NCI-H1694 treated with DMSO at 0.1 percent for 48 hours (cell line): Measurements from ENCODE around the gene ASB15.
"Not testable (repeated sequence)": the region's sequence is repeated elsewhere in the genome, so short reads cannot be mapped to it uniquely, and the experiment has no call there.

Source experiments
- DNase-seq: peaks from one replicate; lab custom pipeline; 2025; lab: John Stamatoyannopoulos, UW

ASB15 gene

DNA sequence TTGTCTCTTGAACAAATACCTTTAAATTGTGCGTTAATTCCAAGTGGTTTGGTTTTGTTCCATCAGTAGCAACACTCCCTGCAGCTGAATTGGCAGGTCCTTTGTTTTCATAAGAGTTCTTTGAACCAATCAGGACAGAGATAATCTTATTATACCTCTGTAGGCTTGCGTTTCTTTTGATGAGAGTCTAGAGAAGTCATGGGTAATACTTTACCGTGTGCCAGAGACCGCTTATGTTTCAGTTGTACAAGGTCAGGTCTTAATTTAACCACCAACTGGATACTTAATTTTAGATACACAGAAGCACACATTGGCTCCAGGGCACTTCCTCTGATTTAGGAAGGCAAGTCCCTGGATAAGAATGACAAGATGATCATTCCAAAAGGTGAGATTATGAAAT, at the start of gene ASB15:
TSS of gene ASB15 (plus strand) at position 292 of the 400 bp plus-strand sequence. CDS start 12,682 bp downstream, outside the sequence.
- no peak for DNase-seq

DNA sequence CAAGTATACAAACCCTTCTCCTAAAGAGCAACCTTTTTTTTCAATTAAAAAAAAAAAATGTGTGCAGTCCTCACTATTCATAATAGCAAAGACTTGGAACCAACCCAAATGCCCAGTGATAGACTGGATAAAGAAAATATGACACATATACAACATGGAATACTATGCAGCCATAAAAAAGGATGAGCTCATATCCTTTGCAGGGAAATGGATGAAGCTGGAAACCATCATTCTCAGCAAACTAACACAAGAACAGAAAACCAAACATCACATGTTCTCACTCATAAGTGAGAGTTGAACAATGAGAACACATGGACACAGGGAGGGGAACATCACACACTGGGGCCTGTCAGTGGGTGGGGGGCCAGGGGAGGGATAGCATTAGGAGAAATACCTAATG, 49.5 kb upstream of the ASB15 start:
- DNase-seq = not testable (repeated sequence)

DNA sequence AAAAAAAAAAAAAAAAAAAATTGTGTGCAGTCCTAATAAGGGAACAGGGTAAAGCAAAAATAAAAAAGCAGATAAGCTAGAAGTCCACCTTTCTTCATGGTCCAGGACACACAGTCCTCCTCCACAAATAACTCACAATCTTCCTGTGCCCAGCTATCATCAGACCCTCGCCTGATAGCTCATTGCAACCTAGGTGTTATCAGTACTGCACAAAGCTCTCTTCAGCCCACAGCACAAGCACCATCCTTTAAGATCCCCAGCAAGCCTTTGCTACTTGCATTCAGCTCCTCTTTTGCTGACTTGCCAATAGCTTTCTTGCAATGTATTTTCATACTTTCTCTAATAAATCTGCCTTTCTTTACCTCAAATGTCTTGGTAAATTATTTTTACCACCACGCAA, 49.0 kb upstream of the ASB15 start:
- no peak for DNase-seq

DNA sequence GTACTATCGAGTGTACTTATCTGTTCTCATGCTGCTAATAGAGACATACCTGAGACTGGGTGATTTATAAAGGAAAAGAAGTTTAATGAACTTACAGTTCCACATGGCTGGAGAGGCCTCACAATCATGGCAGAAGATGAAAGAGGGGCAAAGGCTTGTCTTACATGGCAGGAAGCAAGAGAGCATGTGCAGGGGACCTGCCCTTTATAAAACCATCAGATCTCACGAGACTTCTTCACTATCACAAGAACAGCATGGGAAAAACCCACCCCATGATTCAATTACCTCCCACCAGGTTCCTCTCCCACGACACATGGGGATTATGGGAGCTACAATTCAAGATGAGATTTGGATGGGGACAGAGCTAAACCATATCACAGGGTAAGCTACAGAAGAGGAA, 48.5 kb upstream of the ASB15 start:
- DNase-seq = no peak

DNA sequence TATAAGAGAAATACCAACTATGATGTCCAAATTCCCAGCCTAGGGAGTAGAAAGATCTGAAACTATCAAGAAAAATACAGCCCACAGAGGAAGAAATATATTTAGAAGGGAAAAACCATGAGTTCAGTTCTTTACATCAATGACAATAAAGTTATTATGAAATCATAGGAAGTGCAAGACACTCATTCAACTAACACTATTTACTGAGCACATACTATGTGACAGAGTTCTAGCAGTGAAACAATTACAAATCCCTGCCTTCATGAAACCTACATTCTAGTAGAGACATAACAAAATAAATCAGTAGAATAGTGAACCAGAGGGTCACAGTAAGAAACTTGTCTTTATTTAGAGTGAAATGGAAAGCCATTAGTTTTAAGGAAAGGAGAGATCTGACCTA, 46.1 kb upstream of the ASB15 start:
- no peak for DNase-seq

DNA sequence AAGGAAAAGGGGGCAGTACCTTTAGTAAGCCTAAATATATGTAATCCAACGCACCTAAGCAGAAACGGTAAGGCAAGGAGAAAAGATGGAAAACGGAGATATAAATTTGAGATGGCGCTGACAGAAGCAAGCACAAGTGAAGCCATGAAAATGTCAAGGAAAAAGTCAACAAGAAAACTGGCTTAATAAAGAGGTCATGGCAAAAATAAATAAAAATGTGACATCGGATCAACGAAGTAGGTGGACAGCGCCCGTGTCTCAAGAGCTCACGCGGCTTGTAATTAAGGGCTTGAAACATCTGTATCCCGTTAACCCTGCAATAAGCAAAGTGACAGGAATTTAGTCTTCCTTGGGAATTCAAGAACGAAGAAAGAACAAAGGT, 44.6 kb upstream of the ASB15 start:
- no peak for DNase-seq

DNA sequence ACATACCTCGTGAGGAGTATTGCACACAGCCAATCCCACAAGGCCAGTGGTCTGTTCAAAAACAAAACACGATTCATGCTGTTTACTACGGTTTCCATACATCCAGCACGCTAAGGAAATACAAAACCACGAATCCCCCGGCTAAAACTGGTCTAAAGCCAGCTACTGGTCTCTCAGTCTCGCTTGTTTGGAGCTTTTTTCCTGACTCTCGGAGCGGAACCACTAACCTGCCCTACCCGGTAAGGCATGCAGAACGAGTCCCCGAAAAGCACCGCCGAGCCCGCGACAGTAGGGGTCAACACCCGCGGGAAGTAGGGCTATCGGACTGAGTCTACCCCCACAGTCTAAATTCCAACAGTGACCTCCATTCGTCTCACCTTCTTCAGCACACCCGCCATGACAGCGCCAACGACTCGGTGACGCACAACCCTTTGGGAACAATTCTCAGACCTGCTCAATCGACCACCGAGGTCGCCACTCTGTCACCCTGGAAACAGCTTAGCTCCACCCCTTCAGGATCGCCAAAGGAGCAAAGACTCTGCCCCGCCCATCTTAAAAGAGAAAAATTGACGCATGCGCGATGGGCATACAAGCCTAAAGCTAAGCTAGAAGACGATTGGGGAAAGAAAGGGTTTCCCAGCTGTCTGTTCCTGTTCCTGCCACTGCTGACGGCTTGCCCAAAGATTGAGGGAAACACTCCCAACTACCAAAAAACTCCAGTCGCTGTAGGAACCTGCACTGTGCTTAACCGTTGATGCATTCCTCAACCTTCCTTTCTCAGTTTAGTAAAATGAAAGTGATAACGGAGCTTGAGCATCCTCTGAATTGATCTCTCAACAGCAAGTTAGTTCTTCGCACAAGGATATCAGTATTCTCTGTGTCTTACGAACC, 44.0 kb upstream of the ASB15 start, which contains the start of gene NDUFA5:
TSS of gene NDUFA5 (minus strand) at position 421 of the 891 bp plus-strand sequence. CDS start at position 398, 23 bp downstream.
- peak; percentile 98 for DNase-seq

DNA sequence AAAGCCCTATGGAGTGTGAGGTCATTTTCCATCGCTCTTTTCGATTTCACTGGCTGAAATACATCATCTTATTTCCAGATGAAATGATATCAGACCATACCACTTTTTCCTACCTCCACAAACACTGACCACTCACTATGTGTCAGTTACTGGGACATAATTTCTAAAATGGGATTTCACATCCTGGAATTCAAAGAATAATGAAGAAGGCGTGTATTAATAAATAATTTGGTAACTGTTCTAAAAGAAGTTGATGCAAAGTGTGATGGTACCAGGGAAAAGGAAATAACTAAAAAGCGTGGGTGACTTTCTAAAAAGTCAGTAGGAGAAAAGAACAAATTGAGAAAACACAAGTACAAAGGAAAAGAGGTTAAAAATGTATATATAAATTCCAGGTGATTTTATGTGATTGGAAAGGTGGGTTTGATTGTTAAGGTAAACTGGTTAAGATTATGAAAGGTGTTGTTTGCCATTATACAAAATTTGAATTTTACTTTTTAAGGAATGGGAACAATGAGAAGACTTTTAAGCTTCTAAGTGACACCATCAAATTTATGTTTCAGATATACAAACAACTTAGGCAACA, 43.2 kb upstream of the ASB15 start:
- no peak for DNase-seq

DNA sequence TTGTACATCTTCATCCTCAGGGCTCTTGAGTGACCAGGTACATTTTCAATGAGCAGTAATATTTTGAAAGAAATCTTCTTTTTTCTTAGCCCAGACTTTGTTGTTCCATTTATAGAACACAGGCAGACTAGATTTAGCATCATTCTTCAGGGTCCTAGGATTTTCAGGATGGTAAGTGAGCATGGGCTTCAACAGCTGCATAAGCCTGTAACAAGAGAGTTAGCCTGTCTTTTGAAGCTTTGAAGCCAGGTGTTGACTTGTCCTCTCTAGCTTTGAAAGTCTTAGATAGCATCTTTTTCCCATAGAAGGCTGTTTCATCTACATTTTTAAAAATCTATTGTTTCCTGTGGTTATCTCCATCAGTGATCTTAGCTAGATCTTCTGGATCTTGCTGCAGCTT, 39.5 kb upstream of the ASB15 start:
- DNase-seq = no peak

DNA sequence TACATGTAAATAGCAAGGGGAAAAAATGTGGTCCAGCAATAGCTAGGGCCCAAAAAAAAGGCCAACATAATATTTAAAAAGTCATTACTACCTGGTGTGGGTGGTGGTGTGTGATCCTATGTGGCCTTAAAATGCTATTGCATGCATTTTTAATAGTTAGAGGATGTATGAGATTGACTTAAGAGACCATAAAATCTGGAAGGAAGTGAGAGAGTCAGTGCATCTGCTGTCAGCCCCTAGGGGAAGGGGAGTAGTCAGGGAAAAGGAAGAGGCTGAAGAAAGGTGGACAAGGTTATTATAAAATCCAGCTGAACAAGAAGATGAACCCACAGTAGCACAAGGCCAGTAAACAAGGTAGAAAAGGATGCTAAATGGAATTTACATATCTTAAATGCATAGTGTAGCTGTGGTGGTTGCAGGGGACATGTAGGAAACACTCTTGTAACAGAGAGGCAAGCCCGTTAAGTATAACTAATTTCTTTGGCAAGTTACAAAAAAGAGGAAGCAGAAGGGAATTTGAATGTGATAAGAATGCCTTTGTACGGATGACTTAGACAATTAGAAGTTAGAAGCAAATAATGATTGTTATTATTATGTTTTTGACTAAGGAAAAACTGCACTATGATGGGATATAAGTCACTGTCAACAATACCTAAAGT, 32.1 kb upstream of the ASB15 start:
- no peak for DNase-seq

DNA sequence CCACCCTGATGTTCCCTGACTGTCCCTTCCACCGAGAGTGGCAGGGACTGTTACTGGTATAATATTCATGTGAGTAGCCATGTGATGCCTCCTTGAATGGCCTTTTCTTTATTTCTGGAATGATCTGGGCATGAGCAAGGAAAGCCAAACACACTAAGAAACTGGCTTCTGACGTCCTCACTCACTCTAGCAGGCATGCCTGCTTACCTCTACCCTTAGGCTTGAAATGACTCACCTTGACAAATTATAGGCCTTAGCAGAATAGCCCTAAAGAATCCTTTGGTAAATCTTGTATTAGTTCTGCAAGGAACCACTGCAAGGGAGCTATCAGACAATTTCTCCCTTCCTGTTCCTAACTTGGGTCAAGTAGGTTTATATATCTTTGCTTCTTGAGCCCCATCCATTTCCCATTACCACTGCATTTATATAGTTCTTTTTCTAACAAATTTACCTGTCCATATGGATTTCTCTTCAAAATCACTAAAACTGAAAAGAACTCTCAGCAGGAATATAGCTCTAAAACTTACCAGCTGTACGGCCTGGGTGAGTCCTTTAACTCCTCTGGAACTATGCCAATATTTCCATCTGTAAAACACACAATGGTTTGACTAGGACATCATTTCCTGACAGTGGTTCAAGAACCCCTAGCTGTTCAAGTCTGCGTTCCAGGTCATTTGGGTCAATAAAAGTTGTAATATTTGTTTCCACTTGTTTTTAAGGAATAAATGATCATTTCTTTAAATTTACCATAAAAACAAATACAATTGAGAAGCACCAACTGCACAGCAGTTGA, 31.0 kb upstream of the ASB15 start:
- DNase-seq = peak; percentile 2

DNA sequence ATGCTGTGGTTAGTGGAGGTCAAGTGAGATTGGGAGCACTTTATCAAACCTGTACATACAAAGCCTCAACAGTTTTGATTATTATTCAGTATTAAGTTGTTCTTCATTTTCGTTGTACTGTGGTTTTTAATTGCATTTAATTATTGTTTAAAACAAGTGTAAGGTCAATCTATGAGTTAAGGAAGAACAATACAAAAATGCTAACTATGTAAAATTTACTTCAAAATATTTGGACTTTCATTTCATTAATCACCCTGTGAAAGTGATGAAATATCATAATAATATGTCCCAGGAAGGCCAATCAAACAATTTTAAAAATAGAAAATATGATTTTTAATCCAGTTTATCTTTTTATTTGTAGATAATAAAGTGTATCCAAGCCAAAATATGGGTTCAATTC, 30.4 kb upstream of the ASB15 start:
- DNase-seq = no peak

DNA sequence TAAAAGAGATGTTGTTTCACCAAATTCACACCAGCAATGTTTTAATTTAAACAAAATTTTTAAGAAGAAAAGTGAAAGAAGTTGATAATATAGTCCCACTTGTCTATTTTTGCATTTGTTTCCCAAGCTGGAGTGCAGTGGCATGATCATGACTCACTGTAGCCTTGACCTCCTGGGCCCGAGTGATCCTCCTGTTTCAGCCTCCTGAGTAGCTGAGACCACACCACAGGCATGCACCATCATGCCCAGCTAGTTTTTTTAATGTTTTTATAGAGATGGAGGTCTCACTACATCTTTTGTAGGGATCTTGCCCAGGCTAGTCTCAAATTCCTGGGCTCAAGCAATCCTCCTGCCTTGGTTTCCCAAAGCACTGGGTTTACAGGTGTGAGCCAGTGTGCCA, 29.9 kb upstream of the ASB15 start:
- no peak for DNase-seq

DNA sequence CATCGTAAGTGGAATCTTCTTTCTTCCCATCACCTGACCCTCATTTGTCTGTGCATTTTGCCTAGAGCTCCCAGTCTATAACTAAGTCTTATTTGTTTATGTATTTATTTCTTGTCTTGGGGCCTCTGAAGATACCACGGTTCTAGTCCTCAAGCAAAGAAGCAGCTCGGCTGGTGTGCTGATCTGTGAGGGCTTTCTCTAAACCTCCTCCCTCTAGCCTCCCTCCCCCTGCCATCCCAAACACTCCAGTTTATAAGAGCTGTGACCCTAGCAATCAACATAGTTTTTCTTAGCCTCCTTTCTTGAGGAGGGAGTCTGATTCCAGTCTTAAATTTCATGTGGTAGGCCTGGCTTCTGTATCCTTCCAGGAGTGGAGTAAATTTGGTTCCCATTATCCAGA, 28.3 kb upstream of the ASB15 start:
- no peak for DNase-seq

DNA sequence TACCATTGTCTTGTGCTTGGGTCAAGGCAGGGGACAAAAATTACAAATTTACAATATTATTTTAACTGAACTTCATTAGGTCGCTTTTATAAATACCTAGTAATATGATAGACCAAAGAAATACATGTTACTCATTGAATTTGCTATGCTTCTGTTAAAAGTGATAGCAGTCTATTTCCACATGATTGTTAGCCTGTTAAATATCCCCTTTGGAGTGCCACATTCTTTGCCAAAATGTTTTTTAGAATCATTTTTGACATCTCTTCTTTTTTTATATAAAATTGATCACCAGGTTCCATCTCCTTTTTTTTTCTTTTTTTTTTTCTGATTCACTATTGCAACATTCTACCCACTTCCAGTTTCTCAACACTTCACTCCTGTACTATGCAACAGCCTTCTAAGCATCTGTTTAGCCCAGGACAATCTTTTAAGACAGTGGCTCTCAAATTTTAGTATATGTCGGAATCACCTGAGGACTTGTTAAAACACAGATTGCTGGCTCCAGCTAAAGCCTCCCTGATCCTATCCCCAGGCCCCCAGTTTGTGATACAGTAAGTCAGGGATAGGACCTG, 27.6 kb upstream of the ASB15 start:
- no peak for DNase-seq

DNA sequence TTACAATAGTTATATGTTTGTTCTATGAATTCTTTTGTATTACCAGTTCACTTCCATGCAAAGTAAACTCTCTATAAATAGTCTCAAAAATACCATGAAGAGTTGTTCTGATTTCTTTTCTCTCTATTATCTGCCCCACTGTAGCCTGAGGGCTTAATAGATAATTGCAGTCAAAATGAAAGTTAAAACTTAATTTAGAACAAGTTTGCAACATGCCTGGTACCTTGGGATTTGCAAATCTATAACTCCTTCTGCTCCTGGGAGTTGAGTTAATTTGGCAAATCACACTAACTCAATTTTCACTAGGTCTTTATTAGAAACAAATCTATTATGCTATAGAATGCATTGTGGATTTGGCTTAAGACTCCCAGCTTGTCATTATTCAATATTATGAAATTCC, 22.2 kb upstream of the ASB15 start:
- no peak for DNase-seq

DNA sequence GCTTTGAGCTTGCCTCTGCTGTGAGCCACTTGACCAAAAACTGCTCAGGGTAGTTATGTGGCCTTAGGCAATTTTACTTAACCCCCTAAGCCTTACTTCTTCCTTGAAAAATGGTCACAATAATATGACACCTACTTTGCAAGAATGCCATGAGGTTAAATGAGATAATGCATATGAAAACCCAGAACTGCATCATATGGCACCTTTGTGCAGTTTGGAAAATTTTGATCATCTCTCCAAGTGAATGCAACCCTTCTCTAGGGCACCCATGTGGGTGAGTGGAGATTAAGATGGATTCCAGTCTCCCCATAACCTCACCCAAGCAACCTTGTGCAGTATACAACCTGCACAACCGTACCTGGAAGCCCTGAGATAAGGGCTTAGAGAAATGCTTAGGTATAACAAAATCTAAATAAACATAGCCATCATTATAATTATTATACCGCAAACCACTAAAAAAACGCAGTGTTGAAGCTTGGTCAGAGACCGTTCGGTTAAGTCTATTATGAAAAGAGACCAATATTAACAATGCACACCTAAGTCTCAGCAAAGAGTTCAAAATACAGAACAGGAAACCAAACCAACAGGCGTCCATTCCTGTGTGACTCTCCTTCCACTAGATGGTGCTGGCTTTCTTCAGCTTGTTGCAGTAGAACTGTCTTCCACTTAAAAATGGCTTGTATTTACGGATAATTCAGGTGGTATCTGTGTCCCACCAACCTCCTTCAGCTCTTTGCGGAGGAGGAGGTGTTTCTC, 21.0 kb upstream of the ASB15 start:
- DNase-seq = peak; percentile 44

DNA sequence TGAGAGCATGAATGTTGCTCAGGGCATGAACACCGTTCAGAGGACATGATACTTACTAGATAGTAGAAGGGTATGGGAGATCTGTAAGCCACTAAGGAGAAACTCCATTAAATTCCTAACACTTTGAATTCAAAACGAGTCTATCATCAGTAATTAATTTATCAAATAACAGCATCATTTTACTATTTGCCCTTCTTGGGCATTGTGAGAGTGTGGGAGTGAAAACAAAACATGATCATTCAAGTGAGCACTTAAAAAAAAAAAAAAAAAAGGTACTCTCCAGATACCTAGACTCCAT, 20.5 kb upstream of the ASB15 start:
- no peak for DNase-seq

DNA sequence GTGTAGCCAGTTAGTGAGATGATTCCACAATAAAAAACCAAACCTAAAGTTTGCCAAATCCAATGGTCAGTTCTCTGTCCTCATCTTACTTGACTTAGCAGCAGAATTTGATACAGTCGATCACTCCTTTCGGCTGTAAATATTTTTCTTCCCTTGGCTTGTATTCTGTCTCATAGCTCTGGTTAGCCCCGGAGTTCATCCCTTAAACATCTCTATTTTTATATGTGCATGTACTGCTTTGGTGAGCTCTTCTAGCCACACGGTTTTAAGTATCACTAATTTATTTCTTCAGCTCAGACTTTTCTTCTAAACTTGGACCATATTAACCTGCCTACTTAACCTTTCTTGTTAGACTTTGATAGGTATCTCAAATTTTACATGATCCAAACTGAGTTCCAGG, 17.8 kb upstream of the ASB15 start:
- DNase-seq = no peak

DNA sequence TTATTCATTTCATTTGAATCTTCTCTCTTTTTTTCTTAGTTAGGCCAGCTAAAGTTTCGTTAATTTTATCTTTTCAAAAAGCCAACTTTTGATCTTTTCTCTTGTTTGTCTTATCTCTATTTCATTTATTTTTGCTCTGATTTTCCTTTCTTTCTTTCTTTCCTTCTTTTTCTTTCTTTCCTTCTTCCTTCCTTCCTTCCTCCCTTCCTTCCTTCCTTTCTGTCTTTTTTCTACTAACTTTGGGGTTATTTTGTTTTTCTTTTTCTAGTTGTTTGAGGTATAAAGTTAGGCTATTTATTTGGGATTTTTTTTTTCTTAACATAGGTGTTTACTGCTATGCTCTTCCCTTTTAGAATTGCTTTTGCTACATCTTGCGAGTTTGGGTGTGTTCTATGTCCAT, 13.2 kb upstream of the ASB15 start:
- DNase-seq = no peak

DNA sequence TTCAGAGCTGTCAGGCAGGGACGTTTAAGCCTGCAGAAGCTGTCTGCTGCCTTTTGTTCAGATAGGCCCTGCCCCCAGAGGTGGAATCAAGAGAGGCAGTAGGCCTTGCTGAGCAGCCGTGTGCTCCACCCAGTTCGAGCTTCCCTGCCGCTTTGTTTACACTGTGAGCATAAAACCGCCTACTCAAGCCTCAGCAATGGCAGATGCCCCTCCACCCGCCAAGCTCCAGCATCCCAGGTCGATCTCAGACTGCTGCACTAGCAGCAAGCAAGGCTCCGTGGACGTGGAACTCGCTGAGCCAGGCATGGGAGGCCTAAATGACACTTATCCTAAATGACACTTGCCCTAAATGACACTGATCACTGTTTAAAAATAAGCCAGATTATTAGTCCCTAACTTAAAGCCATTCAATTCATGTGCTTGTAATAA, 6.8 kb upstream of the ASB15 start:
- DNase-seq = no peak
